Esophagus squamous epithelium (tissue), 4 donors: ENCODE measurements around the gene ARHGAP32.

Experiments used
- CTCF ChIP-seq, 6 experiments: fragments of 450-650 bp in 4 of 6; fragments of 200-600 bp in 2 of 6; sonication (generic) in 2 of 6; IDR thresholded peaks; one replicate each; pipeline ENCODE4 v1.5.1; 2016 to 2019; ENCODE audit warnings: antibody characterized with exemption in 6 of 6, mild to moderate bottlenecking in 4 of 6, moderate library complexity in 4 of 6
- POLR2A ChIP-seq, 4 donors: fragments of 450-650 bp; IDR thresholded peaks; one replicate each; pipeline ENCODE4 v1.6.1; 2017; ENCODE audit warnings: antibody characterized with exemption in 4 of 4, mild to moderate bottlenecking in 4 of 4, moderate library complexity in 3 of 4

GRCh38 chr11:128942272-128942612 lies 249.9 kb downstream of the ARHGAP32 start:
- TF ChIP-seq POLR2A (IDR thresholded peaks at IDR 0.05) (peak in 1 of 4 donors; percentile 39), CTCF (IDR thresholded peaks at IDR 0.05) (no peak)
